Psoas muscle (tissue), 8 donors: ENCODE data around the gene TASP1. TPM values are rescaled to one million over a fixed set of nuclear protein-coding genes. Genes with fewer than 3 reads are reported as not detected.

Experiments used
- ATAC-seq, 4 donors: fragments of 200-7000 bp; cut with Tn5 transposase; one replicate each; pipeline ENCODE4 v1.9.1; 2020; ENCODE audit warnings: moderate library complexity in 3 of 4, mild to moderate bottlenecking in 2 of 4
- DNase-seq, 2 donors: peaks; one replicate each; pipeline ENCODE4 v3.0.0-alpha.2; 2020
- H3K27ac ChIP-seq: fragments of 200-600 bp; one replicate; pipeline ENCODE4 v1.8.0; 2022
- H3K27me3 ChIP-seq, 3 donors: fragments of 200-600 bp in 1 of 3; one replicate each; pipeline versions ENCODE4 v1.6.1 to v1.8.0; 2013 to 2022; ENCODE audit warnings: low read length in 2 of 3, mild to moderate bottlenecking in 2 of 3, moderate library complexity in 1 of 3; ENCODE audit not compliant: insufficient read depth in 3 of 3
- H3K36me3 ChIP-seq, 2 donors: fragments of 200-600 bp in 1 of 2; one replicate each; pipeline versions ENCODE4 v1.6.1 to v1.8.0; 2013 to 2022; ENCODE audit warnings: low read depth in 1 of 2, mild to moderate bottlenecking in 1 of 2, moderate library complexity in 1 of 2; ENCODE audit not compliant: insufficient read depth in 1 of 2
- H3K4me1 ChIP-seq: fragments of 200-600 bp; one replicate; pipeline ENCODE4 v1.8.0; 2022
- H3K4me3 ChIP-seq: fragments of 200-600 bp; one replicate; pipeline ENCODE4 v1.8.0; 2022; ENCODE audit warnings: mild to moderate bottlenecking
- H3K9me3 ChIP-seq: fragments of 200-600 bp; one replicate; pipeline ENCODE4 v1.8.0; 2022
- whole genome bisulfite sequencing, 3 donors: extraction: QIAGEN DNeasy Blood & Tissue Kit; methylation state at CpG; one replicate each; pipeline versions ENCODE4 v1.1.6 to v1.1.7; 2013; 5-methylcytosine and 5-hydroxymethylcytosine counted together
- intact Hi-C, 2 donors: fragments of 100-400 bp; cut with DNase I; formaldehyde crosslinking; loops; one replicate each; pipeline versions ENCODE4 v1.11.0 to v1.14.2; 2022
- polyA plus RNA-seq, 3 donors: library from polyadenylated mRNA; stranded (reverse); fragments of 200-250 nt; gene quantifications; one replicate each; pipeline ENCODE4 v1.2.3, GENCODE V29; 2013
- total RNA-seq, 4 donors: library from RNA; stranded (reverse); fragmentation: NEBNext Ultra II Directional in 2 of 4; extraction: Animal tissue kit (Norgen Biotek cat#: 25700) in 2 of 4; gene quantifications; one replicate each; pipeline versions ENCODE4 v1.2.1 to v1.2.4, GENCODE V29; 2021 to 2023
- TF ChIP-seq, protein P1 (sequence below): fragments of 200-600 bp; IDR thresholded peaks from one replicate; pipeline ENCODE4 v1.8.0; 2022; ENCODE audit warnings: antibody characterized with exemption
- donor health status: healthy with polysubstance abuse.
- donor health status: DM: no; HTN: no; CAD: no; lungs with moderate emphysema.
- donor health status: Bipolar disorder and iron deficiency.
- donor health status: healthy.
- donor health status: DM: yes; HTN: yes; CAD: no.
- donor health status: DM: no; HTN: no; CAD: no.
- donor health status: DM: no; HTN: no; CAD: no.
- donor health status: DM: yes; HTN: yes; CAD: no.

The TASP1 gene
- total and polyA plus RNA-seq, 7 donors: 1.8 to 4.8 (median 3.2) TPM

DNA sequence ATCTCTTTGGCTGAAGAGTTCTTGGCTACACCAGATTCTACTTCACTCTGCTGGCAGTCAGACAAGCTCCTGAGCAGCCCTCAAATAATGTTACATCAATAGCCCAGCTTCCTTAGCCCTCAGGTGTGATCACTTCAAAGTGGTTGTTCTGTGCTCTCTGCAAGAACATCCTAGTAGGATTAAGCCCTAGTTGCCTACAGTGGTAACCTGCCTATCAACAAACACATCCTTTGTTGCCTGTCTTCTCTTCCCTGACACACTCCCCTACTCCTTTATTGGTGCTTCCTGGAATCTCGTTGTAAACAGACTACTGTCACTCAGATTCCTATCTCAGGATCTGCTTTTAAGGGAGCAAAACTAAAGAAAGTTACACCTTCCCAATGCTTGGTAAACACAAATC, 45.1 kb upstream of the TASP1 start:
- H3K36me3 ChIP-seq: no peaks in the 10 kb centered on the region

GRCh38 chr20:13681248-13682125, 42.8 kb upstream of the TASP1 start:
- TF ChIP-seq, protein P1, sequence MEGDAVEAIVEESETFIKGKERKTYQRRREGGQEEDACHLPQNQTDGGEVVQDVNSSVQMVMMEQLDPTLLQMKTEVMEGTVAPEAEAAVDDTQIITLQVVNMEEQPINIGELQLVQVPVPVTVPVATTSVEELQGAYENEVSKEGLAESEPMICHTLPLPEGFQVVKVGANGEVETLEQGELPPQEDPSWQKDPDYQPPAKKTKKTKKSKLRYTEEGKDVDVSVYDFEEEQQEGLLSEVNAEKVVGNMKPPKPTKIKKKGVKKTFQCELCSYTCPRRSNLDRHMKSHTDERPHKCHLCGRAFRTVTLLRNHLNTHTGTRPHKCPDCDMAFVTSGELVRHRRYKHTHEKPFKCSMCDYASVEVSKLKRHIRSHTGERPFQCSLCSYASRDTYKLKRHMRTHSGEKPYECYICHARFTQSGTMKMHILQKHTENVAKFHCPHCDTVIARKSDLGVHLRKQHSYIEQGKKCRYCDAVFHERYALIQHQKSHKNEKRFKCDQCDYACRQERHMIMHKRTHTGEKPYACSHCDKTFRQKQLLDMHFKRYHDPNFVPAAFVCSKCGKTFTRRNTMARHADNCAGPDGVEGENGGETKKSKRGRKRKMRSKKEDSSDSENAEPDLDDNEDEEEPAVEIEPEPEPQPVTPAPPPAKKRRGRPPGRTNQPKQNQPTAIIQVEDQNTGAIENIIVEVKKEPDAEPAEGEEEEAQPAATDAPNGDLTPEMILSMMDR: no peak
- 74 to 97% (median 93%) methylated on average over 4 of the region's 4 CpGs for WGBS, 3 donors
- no peak for ATAC-seq

More for the DNA sequence above, 45.1 kb upstream of the TASP1 start:
- no peaks in the 10 kb centered on the region for H3K9me3 ChIP-seq
- 24 to 43% (median 26%) methylated on average over 1 of the region's 1 CpG for WGBS, 3 donors
- TF ChIP-seq, protein P1: no peak
- intact Hi-C loops: no loop called here
- ATAC-seq (no peak), DNase-seq (no peak)
- no peak overlapping the region for H3K4me3 ChIP-seq
- H3K27me3 ChIP-seq: peaks cover 0 to 4% (median 0%) of the 10 kb centered on the region in 3 donors
- no peaks in the 10 kb centered on the region for H3K4me1 ChIP-seq
- H3K27ac ChIP-seq: no peak overlapping the region

DNA sequence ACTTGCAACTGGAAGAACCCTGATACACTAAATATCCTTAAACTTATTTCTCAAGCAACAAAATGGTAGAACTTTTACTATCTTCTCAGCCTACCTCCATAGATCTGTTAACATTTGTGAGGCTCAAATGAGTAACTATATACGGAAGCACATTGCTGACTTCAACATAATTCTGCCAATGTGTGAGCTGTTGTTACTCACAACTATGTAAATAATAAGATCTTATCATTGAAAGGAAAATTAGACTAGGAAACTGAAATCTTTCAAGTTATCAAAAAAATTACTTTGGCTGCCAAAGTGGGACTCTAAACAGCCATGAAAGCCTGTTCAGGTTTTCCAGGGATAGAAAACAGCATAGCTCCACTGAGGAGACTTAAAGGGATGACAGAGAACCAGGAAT, 40.2 kb upstream of the TASP1 start:
- WGBS, 3 donors: 44 to 89% (median 80%) methylated on average over 1 of the region's 1 CpG
- TF ChIP-seq, protein P1: no peak
- intact Hi-C loops: no loop called here

More at GRCh38 chr20:13681248-13682125, 42.8 kb upstream of the TASP1 start:
- no peak for DNase-seq
- no peaks in the 10 kb centered on the region for H3K9me3 ChIP-seq
- H3K27ac ChIP-seq: no peak overlapping the region
- intact Hi-C loops: no loop called here
- H3K36me3 ChIP-seq: no peaks in the 10 kb centered on the region
- H3K4me3 ChIP-seq: no peak overlapping the region
- H3K4me1 ChIP-seq: no peaks in the 10 kb centered on the region
- peaks cover 0 to 4% (median 0%) of the 10 kb centered on the region in 3 donors for H3K27me3 ChIP-seq

GRCh38 chr20:13677241-13677640, 38.5 kb upstream of the TASP1 start:
- intact Hi-C loops: no loop called here
- Histone ChIP-seq H3K36me3 (no peaks in the 10 kb centered on the region), H3K4me1 (no peaks in the 10 kb centered on the region), H3K9me3 (no peaks in the 10 kb centered on the region), H3K27ac (no peak overlapping the region), H3K27me3 (no peaks in the 10 kb centered on the region), H3K4me3 (no peak overlapping the region)
- DNase-seq (no peak), ATAC-seq (no peak)
- TF ChIP-seq, protein P1: no peak
- 79 to 88% (median 87%) methylated on average over 4 of the region's 4 CpGs for WGBS, 3 donors

More for the DNA sequence above, 40.2 kb upstream of the TASP1 start:
- no peak overlapping the region for H3K4me3 ChIP-seq
- no peaks in the 10 kb centered on the region for H3K27me3 ChIP-seq
- ATAC-seq (no peak), DNase-seq (no peak)
- H3K36me3 ChIP-seq: no peaks in the 10 kb centered on the region
- no peak overlapping the region for H3K27ac ChIP-seq
- H3K9me3 ChIP-seq: no peaks in the 10 kb centered on the region
- no peaks in the 10 kb centered on the region for H3K4me1 ChIP-seq
